HL-60 (cell line): Measurements from ENCODE around the gene HSPB1.

Experiments
- GABPA ChIP-seq: IDR thresholded peaks from 2 replicates; pipeline ENCODE4 v1.6.1; 2012; ENCODE audit warnings: low read depth
- POLR2AphosphoS5 ChIP-seq: IDR thresholded peaks from 2 replicates; pipeline ENCODE4 v1.6.1; 2012; ENCODE audit warnings: low read depth
- SPI1 ChIP-seq: IDR thresholded peaks from 2 replicates; pipeline ENCODE4 v1.6.1; 2012; ENCODE audit warnings: low read depth, mild to moderate bottlenecking, borderline replicate concordance
- TF ChIP-seq, protein P1 (sequence below): IDR thresholded peaks from one replicate; pipeline ENCODE4 v1.5.1; 2011; ENCODE audit warnings: low read length, control low read depth, inconsistent platforms; ENCODE audit not compliant: insufficient read depth
- TF ChIP-seq, protein P2 (sequence below): IDR thresholded peaks from 2 replicates; pipeline ENCODE4 v1.6.1; 2012; ENCODE audit warnings: low read depth; ENCODE audit not compliant: insufficient replicate concordance

DNA sequence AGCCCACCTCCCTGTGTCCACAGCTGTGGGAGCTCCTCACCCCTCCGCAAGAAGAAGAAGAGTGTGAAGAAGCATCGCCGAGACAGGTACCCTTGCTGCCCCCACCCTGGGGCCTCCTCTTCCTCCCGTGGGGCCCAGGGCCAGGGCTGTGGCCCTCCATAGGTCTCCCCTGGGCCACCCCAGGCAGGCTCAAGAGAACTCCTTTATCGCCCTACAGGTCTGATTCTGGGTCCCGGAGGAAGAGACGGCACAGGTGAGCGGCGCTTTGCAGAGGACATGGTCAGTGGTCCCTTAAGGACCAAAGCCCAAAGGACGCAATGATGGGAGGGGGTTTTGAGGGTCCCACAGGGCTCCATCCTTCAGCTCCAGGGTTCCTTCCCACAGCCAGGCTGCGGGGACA, 41.1 kb upstream of the HSPB1 start:
- TF ChIP-seq, protein P1, sequence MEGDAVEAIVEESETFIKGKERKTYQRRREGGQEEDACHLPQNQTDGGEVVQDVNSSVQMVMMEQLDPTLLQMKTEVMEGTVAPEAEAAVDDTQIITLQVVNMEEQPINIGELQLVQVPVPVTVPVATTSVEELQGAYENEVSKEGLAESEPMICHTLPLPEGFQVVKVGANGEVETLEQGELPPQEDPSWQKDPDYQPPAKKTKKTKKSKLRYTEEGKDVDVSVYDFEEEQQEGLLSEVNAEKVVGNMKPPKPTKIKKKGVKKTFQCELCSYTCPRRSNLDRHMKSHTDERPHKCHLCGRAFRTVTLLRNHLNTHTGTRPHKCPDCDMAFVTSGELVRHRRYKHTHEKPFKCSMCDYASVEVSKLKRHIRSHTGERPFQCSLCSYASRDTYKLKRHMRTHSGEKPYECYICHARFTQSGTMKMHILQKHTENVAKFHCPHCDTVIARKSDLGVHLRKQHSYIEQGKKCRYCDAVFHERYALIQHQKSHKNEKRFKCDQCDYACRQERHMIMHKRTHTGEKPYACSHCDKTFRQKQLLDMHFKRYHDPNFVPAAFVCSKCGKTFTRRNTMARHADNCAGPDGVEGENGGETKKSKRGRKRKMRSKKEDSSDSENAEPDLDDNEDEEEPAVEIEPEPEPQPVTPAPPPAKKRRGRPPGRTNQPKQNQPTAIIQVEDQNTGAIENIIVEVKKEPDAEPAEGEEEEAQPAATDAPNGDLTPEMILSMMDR = no peak
- TF ChIP-seq GABPA (no peak), POLR2AphosphoS5 (no peak), SPI1 (no peak)
- TF ChIP-seq, protein P2, sequence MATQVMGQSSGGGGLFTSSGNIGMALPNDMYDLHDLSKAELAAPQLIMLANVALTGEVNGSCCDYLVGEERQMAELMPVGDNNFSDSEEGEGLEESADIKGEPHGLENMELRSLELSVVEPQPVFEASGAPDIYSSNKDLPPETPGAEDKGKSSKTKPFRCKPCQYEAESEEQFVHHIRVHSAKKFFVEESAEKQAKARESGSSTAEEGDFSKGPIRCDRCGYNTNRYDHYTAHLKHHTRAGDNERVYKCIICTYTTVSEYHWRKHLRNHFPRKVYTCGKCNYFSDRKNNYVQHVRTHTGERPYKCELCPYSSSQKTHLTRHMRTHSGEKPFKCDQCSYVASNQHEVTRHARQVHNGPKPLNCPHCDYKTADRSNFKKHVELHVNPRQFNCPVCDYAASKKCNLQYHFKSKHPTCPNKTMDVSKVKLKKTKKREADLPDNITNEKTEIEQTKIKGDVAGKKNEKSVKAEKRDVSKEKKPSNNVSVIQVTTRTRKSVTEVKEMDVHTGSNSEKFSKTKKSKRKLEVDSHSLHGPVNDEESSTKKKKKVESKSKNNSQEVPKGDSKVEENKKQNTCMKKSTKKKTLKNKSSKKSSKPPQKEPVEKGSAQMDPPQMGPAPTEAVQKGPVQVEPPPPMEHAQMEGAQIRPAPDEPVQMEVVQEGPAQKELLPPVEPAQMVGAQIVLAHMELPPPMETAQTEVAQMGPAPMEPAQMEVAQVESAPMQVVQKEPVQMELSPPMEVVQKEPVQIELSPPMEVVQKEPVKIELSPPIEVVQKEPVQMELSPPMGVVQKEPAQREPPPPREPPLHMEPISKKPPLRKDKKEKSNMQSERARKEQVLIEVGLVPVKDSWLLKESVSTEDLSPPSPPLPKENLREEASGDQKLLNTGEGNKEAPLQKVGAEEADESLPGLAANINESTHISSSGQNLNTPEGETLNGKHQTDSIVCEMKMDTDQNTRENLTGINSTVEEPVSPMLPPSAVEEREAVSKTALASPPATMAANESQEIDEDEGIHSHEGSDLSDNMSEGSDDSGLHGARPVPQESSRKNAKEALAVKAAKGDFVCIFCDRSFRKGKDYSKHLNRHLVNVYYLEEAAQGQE = no peak
